ENCODE results near the gene GRIN2A.

Gene GRIN2A

DNA sequence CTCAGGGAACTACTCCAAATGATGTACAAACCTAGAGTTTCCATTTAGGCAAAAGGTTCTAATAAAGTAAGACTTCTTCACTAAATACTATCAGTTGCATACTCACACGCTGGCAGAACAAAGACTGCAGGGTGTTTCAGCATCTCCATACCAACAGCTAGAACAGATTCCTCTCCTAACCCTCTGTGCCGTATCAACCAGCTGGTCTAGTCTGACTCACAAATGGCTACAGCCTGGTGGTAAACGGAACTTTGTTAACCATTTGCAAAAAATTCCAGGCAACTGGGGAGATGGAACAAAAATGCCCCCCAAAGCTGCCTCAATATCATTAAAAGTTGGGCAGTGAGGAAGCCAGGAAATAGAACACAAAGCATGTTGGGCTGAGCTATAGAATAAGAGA lies 217.1 kb downstream of the GRIN2A start:
- DNase-seq (ENCODE audit: low spot score): no peak

DNA sequence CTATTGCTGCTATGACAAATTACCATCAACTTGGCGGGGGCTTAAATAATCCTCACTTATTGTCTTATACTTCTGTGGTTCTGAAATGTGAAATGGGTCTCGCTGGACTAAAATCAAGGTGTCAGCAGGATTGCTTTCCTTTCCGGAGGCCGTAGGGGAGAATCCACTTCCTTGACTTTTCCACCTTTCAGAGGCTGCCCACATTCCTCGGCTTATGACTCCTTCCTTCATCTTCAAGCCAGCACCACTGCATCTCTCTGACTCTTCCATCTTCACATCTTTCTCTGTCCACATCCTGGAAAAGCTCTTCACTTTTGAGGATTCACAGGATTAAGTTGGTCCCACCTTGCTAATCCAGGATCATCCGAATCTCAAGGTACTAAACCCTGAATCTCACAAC lies 217.8 kb downstream of the GRIN2A start:
- no peak for DNase-seq (ENCODE audit: low spot score)

DNA sequence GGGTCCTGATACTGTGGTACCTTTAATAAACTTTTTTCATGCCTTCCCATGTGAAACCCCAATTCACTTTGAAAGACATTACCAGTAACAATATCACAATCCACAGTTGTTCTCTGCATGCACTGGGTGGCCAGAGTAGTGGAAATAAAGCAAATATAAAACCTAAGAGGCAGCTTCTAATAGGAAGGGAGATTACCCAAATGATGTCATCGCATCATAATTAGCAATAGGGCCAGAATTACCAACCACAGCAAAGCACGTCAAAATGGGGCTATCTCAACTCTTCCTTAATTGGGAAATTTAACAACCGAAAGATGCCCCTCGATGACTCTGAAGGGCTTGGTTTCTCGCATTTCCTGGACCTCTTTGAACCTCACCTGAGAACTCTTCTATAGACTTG lies 224.8 kb downstream of the GRIN2A start:
- no peak for DNase-seq (ENCODE audit: low spot score)

DNA sequence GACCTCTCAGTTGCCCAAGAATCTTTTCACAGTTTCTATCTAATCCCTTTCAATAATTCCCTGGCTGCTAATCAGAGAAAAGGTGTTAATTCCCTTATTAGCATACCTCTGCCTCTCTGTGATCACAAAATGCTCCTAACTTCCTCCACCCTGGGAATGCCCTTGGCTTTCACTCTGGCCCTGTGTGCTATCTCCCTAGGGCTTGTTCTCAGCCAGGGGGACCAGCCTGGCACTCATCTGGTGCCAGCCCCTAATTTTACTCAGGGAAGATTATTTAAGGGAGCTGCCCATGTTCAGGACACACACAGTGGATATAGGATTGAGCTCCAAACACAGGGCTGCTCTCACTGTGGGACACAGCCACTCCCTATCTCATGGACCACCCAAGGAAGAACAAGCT lies 225.2 kb downstream of the GRIN2A start:
- no peak for DNase-seq (ENCODE audit: low spot score)

DNA sequence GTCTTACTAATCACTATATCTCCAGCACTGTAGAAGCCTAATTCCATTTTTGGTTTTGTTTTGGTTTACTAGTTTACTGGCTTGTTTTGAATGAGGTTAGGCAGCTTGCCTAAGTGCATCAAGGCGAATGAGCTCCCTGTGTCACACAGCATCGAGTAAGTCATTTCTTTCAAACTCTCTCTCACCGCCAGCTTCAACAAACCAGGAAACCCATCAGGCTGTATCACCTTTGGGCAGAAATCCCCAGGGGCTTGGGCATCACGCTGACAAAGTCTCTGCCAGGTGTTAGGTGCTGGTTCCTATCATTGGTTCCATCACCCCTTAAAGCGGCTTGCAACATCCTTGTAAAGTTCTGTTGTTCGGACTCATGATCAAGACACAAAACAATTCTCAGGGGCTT lies 226.6 kb downstream of the GRIN2A start:
- DNase-seq (ENCODE audit: low spot score): no peak

DNA sequence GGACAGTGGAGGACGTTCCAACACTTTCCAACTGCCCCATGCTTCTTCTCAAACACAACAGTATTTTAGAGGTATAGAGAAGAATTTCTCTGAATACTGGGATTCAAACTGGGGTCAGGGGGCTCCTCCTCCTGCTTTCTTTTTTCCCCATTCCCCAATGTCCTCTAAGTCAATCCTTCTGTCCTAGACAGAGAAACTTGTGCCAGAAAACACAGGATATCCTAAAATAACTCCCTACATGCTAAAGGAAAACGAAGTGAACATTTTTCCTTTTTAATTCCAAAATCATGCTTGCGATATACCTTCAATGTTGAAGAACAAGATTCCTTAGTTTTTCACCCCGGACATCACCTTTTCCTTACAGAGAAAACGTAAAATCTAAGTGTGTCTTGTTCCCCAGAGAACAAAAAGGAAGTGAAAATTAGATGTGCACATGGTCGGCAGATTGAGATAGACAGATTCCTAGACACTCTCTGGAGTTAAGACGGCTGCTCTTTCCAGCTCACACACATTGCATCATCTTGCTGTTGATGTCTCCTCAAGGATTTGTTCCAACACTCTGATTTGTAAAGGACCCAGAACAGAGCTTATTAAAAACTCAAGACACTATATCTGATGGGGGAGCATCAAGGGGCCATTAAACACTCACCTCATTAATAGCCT lies 228.2 kb downstream of the GRIN2A start:
- DNase-seq (ENCODE audit: low spot score): no peak

DNA sequence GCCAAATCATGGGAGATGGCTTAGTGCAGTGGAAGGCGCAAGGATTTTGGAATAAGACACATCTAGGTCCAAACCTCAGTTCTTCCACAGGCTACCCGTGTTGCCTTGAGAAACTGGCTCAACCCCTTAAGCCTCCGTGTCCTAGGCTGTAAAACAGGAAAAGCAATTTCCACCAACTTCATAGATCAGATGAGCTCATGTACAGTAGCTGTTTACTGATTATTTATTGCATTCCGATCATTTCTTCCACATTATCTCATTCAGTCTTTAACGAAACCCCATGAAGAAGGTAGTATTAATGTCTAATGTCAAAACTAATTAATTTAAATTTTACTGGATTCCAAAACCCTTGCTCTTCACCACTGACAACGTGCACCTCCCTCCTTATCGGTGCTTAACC lies 231.6 kb downstream of the GRIN2A start:
- no peak for DNase-seq (ENCODE audit: low spot score)

DNA sequence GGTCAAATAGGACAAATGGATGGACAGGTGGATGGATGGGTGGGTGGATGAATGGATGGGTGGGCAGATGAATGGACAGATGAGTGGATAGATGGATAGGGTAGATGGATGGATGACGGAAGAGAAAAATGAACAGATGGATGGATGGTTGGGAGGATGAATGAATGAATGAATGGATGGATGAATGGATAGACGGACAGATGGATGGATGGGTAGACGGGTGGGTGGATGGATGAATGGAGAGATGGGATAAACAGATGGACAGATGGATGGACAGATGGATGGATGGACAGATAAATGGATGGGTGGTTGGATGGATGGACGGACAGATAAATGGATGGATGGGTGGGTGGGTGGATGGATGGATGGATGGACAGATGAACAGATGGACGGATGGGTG lies 232.8 kb downstream of the GRIN2A start:
- DNase-seq (ENCODE audit: low spot score): no peak

DNA sequence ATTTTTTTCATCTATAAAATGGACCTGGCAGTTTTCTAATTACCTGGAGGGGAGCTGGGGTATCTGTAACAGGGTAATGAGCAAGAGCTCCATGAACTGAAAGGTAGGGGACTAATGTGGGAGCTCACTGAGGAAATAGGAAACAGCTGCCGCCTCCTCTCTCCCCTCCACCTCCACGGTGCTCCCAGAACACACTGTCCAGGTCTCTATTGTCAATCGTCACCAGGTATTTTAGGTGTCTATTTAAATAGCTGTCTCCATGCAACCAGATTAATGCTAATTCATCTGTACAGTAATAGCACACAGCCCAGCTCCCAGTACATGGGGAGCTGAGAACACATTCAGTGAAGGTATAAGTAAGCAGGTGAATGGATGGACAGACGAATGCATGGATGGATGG lies 233.3 kb downstream of the GRIN2A start:
- DNase-seq (ENCODE audit: low spot score): no peak

DNA sequence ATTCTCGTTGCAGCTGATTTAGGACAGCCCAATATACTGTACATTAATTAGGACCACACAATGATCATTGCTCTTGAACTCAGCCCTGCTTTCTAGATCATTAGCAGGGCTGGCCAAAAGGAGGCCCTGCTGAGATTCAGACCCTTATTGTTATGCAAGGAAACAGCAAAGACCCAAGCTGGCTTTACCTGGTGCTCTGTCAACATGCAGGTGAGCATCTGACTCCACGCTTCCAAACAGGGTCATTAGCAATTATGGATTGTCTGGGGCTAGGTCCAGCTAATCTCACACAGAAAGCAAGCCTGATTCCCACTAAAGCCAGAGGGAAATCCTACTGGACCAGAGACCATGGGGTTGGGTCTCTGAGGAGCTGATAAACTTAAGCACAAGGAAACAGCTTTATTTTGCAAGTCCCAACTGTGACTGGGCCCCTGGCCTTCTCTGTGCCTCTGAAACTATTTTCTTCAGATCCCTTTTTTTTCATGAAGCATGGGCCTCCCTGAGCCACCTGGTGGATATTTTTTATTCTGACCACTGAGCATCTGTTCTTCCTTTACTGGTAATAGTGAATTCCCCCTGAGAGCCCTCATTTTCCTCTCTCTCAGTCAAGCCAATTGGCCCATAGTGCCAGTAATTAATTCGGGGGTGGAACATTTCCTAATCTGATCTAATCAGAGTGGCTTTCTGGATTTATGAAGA lies 236.1 kb downstream of the GRIN2A start:
- no peak for DNase-seq (ENCODE audit: low spot score)

DNA sequence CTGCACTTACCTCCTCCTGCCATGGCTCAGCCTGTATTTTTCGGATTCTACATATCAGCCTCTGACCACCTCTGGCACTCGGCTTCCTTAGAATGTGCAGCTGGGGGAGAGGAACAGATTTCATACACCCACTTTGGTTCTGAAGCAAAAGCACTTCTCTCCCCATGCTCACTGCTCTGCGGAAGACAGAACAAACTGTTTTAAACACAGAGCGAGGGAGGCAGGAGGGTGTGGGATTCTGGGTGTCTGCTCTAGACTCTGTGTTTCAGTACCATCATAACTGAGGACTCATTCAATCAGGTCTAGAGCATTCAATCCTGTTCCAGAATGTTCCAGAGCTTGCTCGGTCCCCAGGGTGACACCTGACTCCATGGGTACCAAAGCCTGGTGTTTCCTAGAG lies 239.1 kb downstream of the GRIN2A start:
- no peak for DNase-seq (ENCODE audit: low spot score)

DNA sequence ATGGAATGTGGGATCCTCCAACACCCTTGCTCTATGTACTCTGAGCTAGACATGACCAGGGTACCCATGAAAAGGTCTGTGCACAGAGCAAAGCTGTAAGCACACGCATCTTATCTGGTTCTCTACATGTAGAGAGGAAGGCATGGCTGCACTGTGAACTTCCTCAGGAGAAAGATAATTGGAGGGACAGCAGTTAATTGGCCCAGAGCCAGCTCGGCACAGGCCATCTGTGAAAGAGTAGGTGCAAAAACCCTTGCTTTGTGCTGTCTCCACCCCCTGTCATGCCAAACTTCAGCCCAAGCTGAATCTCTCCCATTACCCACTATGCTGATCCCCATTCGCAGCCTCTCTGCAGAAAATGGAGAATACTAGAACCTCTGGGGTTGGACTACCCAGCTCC lies 241.0 kb downstream of the GRIN2A start:
- no peak for DNase-seq (ENCODE audit: low spot score)

DNA sequence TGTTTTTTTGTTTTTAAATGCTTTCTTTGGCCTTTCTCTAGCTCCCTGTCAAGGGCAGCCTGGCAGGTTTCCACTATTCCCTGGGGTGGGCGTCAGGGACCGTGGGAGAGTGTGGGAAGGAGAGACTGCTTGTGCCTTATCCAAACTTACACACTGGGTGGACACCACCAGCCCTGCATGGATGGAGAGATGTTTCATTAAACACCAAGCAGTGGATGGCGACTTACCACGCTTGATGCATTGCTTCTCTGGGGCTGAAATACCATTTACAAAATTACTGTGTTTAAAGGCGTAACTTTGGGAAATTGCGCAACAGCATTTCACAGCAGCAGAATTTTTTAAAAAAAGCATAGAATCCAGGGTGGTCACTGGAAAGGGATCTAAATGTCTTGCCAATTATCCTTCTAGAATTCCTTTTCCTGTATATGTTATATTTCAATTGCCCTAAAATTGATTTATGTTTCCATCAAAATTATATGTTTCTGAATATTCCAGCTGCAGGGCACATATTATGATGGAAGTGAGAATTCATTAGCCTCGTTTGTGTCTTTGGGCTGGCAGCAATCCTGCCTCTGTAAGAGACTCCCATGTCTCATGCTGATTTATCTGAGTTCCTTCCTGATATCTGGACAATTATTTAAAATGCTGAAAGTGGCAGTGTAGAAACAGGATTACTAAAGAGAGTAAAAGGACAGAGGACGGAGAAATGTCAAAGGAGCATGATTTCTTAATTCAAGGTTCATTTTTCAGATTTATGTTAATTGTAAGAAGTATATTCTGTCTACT lies 247.3 kb downstream of the GRIN2A start:
- DNase-seq (ENCODE audit: low spot score): no peak

DNA sequence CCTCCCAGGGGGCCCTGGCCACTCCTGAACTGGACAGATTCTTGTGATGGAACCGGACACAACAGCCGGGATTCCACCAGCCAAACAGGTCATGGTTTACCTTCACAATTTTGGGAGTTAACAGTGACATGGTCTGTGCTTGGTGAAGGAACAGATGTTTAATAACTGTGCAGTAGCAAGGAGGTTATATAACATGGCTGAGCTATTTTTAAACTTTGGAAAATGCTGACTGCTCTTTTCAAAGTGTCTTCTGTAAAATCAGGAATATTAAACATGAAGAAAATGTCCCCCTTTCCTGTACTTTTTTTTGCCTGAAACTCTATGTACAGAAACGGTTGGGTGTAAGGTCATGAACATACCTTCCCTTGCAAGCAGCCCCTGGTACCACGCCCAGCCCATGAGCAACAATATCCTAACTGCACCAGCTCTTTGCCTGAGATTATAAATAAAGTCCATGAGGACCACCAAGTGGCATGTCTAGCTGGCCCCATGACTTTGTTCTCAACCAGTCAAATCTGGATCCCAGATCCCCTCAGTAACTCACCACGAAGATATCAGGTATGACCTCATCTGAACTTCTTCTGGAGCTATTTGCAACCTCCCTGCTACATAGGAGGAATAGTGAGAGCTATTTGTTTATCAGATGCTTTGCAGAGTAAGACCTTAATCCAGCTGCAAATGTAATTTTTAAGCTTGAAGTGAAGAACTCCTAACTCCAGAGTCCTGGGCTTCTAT lies 249.1 kb downstream of the GRIN2A start:
- no peak for DNase-seq (ENCODE audit: low spot score)

DNA sequence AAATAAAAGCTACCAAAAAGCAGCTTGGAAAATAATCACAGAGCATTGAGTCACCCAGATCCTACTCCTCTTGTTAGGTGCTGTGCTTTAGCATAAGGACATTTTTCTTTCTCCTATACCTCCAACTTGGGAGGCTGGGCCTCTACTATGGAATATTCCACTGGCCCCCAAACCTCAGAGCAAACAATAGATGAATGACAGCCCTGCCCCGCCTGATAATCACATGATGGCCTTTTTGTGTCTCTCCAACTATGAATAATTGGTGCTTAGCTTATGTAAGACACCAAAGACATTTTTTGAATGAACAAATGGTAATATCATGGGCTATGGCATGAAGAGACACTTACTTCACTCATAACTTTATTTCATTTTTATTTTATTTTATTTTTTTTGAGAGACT lies 250.2 kb downstream of the GRIN2A start:
- no peak for DNase-seq (ENCODE audit: low spot score)

DNA sequence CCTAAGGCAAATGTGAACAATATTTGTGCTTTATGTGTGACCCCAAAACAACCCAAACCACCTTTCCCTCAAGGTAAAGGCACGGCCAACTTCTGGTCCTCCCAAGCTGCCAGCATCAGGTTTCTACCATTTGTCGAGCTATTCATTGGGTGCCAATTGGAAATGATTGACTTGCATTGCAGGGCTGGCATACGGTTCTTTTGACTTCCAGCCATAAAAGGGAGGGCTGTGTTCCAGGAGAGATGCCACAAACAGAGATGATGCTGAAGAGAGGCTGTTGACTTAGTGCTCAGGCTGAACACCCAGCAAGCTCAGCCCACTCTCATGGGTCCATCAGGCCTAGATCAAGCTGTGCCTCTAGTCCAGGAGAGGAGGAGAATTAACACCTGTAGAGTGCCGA lies 252.4 kb downstream of the GRIN2A start:
- DNase-seq (ENCODE audit: low spot score): no peak

DNA sequence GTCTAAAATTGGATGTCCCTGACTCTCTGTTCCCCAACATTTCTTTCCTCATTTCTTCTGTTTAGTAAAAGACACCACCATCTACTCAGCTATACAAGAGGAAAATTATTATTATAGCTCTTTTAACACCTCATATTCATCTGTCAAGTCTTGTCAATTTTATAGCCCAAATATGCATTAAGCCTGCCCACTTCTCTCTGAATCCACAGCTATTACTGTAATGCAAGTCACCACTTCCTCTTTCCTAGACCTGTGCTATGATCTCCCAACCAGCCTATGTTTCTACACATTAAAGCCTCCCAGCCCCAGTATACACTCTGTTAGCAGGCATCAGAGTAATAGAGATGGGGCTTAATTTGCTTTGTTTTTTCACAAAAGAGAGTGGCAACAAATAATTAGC lies 252.9 kb downstream of the GRIN2A start:
- DNase-seq (ENCODE audit: low spot score): no peak

DNA sequence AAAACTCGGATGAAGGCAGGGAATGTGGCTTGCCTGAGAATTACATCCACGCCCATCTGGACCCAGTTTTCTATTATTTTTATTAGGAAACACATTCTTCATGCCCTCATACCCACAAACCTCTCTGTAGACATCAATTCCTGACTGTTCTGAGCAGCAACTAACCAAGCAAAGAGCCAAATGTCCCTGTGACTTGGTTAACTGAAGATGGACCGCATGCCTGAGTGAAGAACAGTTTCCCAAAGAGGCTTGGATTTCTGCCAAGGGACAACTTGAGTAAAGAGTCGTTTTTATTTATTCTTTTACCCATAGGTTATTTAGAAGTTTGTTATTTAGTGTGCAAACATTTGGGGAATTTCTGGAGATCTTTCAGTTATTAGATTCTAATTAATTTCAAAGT lies 259.8 kb downstream of the GRIN2A start:
- no peak for DNase-seq (ENCODE audit: low spot score)

DNA sequence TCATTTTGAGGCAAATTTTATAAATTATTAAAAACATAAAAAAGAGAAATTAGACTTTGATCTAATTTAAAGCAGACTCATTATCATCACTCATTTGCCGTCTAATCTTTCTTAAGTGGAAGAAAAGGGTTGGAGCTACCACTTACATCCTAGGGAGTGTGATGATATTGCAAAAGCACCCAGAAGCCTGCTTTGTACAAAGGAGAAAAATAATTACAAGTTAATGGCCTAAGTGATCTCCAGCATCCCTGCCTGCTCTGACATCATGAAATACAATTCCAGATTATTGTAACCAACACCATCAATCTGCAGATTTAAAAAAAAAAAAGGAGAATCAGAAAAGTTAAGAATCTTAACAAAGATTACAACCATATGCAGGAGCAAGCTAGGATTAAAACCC lies 260.2 kb downstream of the GRIN2A start:
- DNase-seq (ENCODE audit: low spot score): no peak

DNA sequence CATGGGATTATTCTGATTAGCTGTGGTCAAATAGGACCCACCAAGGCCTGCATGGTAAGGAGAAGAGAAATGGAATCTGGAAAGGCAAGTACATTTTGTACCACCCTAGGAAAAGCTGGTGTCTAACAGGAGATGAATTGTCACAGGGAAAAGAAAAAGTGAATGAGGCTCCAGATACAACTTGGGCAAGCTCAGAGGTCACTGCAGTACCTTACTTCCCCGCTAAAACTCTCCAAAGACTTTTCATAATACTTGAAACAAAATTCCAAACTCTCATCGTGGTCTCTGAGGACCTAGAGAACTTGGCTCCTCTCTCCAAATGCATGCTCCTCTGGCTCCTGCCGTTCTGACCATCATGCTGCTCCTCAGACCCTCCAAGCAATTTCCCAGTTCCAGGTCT lies 262.8 kb downstream of the GRIN2A start:
- no peak for DNase-seq (ENCODE audit: low spot score)

DNA sequence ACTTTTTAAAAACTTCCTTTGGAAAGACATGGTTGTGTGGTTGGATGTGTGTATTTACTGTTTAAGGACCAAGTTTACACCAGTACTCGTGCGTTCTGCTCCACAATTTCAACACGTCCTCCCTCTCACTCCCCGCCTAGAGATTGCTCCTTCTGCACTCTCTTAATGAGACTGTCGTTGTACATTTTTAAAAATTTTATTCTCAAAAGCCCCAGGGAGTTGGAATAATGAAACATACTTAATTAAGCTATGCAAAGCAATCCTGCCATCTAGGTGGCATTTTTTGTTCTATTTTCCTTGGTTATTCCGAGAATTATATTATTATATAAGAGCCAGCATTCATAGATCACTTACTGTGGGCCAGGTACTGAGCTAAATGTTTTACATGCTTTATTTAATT lies 264.5 kb downstream of the GRIN2A start:
- DNase-seq (ENCODE audit: low spot score): no peak

DNA sequence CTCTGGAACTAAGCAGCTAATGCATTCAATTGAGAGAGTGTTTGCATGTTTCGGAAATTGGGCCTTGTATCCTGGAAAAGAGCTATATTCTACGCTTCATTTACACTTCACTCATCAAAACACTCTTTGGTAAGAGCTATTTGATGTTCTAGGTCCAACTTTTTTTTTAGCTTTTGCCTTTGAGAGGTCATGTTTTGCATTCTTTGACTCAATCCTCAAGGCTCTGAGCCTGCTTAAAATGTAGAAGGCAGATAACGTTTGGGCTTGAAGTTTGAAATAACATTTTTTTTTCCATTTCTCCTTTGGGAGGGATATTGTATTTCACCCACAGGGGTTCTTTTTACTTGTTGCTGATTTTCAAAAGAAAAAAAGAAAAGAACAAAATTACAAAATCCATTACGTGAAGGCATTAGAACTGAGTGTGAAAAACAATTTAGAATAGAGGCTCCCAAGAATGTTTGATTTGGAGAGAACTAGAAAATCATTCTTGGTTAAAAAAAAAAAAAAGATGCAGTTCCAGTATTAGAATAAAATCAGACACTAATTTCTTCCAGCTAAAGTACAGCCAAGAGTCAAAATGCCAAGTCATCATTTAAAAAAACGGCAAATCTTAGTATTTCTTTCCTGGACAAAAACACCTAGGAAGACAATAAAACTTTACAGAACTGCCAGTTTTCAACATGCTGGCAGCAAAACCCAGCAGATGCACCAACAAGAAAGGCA lies 268.5 kb downstream of the GRIN2A start:
- DNase-seq (ENCODE audit: low spot score): no peak
